ENCODE measurements around the gene CYP2A13.
"Not testable (repeated sequence)": the region's sequence is repeated elsewhere in the genome, so short reads cannot be mapped to it uniquely, and the experiment has no call there.

Gene CYP2A13

GRCh38 chr19:41088151-41088550, at the start of gene CYP2A13:
CYP2A13 (plus strand) TSS chr19:41088451; CDS start chr19:41088472, 21 bp downstream.
- no peak for FAIRE-seq

GRCh38 chr19:41039806-41040205, 48.4 kb upstream of the CYP2A13 start:
- FAIRE-seq: no peak

GRCh38 chr19:41045095-41045494, 43.2 kb upstream of the CYP2A13 start:
- not testable (repeated sequence) for FAIRE-seq

GRCh38 chr19:41050426-41050825, 37.8 kb upstream of the CYP2A13 start:
- no peak for FAIRE-seq

- not testable (repeated sequence) for FAIRE-seq
Observed at GRCh38 chr19:41052162-41052561, 36.1 kb upstream of the CYP2A13 start.

GRCh38 chr19:41053331-41053730, 34.9 kb upstream of the CYP2A13 start:
- not testable (repeated sequence) for FAIRE-seq

GRCh38 chr19:41064974-41065569, 23.2 kb upstream of the CYP2A13 start:
- FAIRE-seq: peak; percentile 52

- FAIRE-seq: no peak
Observed at GRCh38 chr19:41076286-41076685, 12.0 kb upstream of the CYP2A13 start.

- FAIRE-seq: no peak
Observed at GRCh38 chr19:41083516-41083915, 4.7 kb upstream of the CYP2A13 start.

GRCh38 chr19:41085748-41086415, 2.4 kb upstream of the CYP2A13 start:
- no peak for FAIRE-seq

- no peak for FAIRE-seq
Observed at GRCh38 chr19:41089959-41090358, 1.7 kb downstream of the CYP2A13 start.

GRCh38 chr19:41095703-41096102, 7.5 kb downstream of the CYP2A13 start:
- no peak for FAIRE-seq

- FAIRE-seq: no peak
Observed at GRCh38 chr19:41096353-41096752, 8.1 kb downstream of the CYP2A13 start.

- no peak for FAIRE-seq
Observed at GRCh38 chr19:41097302-41097701, 9.1 kb downstream of the CYP2A13 start.

GRCh38 chr19:41098762-41099161, 10.5 kb downstream of the CYP2A13 start:
- no peak for FAIRE-seq

GRCh38 chr19:41102210-41102609, 14.0 kb downstream of the CYP2A13 start:
- FAIRE-seq: not testable (repeated sequence)

GRCh38 chr19:41106177-41106576, 17.9 kb downstream of the CYP2A13 start:
- FAIRE-seq: no peak

GRCh38 chr19:41111296-41111695, 23.0 kb downstream of the CYP2A13 start:
- no peak for FAIRE-seq

GRCh38 chr19:41111750-41112295, 23.6 kb downstream of the CYP2A13 start:
- FAIRE-seq: no peak

GRCh38 chr19:41112728-41113290, 24.6 kb downstream of the CYP2A13 start:
- FAIRE-seq: no peak

- FAIRE-seq: no peak
Observed at GRCh38 chr19:41114132-41114531, 25.9 kb downstream of the CYP2A13 start, which contains the start of gene CYP2F1. CYP2F1 (plus strand) TSS chr19:41114432; CDS start chr19:41116189, 1,757 bp downstream.

GRCh38 chr19:41116261-41116660, 28.0 kb downstream of the CYP2A13 start:
- no peak for FAIRE-seq

GRCh38 chr19:41120929-41121911, 33.0 kb downstream of the CYP2A13 start:
- FAIRE-seq: not testable (repeated sequence)

Data from A204.1 (cell line).